Measurements from ENCODE around the gene FUCA1.

GRCh38 chr1:23817633-23818032 lies 50.5 kb downstream of the FUCA1 start:
- TF ChIP-seq EZH2phosphoT487 (IDR thresholded peaks at IDR 0.05; ENCODE audit: low read depth) (no peak), CTCF (IDR thresholded peaks at IDR 0.05; ENCODE audit: low read depth, low read length) (no peak)
